Neural crest cell (in vitro differentiated cells): ENCODE data around the gene PEX16. TPM values are rescaled to one million over a fixed set of nuclear protein-coding genes. Genes with fewer than 3 reads are reported as not detected.
"Not testable (repeated sequence)": the region's sequence is repeated elsewhere in the genome, so short reads cannot be mapped to it uniquely, and the experiment has no call there.

ENCODE experiments used
- DNase-seq: peaks from one replicate; pipeline ENCODE4 v3.0.0; 2021; ENCODE audit warnings: low read depth, mixed read lengths, low spot score
- H3K27ac Mint-ChIP-seq: one replicate; pipeline ENCODE4 v1.8.0; 2021; ENCODE audit warnings: mild to moderate bottlenecking, mixed read lengths; ENCODE audit not compliant: unreplicated experiment
- H3K27me3 Mint-ChIP-seq: 2 replicates; pipeline ENCODE4 v1.8.0; 2021; ENCODE audit warnings: low read depth, mild to moderate bottlenecking, mixed read lengths
- H3K36me3 Mint-ChIP-seq: 2 replicates; pipeline ENCODE4 v1.8.0; 2021; ENCODE audit warnings: low read depth, mild to moderate bottlenecking, mixed read lengths
- H3K4me1 Mint-ChIP-seq: 2 replicates; pipeline ENCODE4 v1.8.0; 2021; ENCODE audit warnings: mixed read lengths
- H3K4me3 Mint-ChIP-seq: one replicate; pipeline ENCODE4 v1.8.0; 2021; ENCODE audit warnings: mild to moderate bottlenecking, mixed read lengths
- H3K9me3 Mint-ChIP-seq: 2 replicates; pipeline ENCODE4 v1.8.0; 2021; ENCODE audit warnings: mixed read lengths
- CTCF ChIP-seq: fragments of 200-600 bp; sonication (generic); conservative IDR thresholded peaks from 2 replicates; pipeline ENCODE4 v1.5.0; 2021; ENCODE audit warnings: antibody characterized with exemption, mild to moderate bottlenecking
- total RNA-seq: library from RNA; stranded (reverse); gene quantifications from 2 replicates; pipeline ENCODE4 v1.2.1, GENCODE V29; 2021

Gene PEX16
- total RNA-seq, 1 donor from 2014 or later = 29.6 TPM

GRCh38 chr11:45902452-45903380, 15.0 kb downstream of the PEX16 start:
- H3K27ac Mint-ChIP-seq = no peak overlapping the region
- TF ChIP-seq CTCF = no peak
- H3K4me3 Mint-ChIP-seq = no peak overlapping the region
- peaks cover 26% of the 10 kb centered on the region for H3K4me1 Mint-ChIP-seq
- no peak for DNase-seq
- H3K9me3 Mint-ChIP-seq = no peaks in the 10 kb centered on the region
- H3K27me3 Mint-ChIP-seq = no peaks in the 10 kb centered on the region
- H3K36me3 Mint-ChIP-seq = no peaks in the 10 kb centered on the region

GRCh38 chr11:45901626-45902025, 16.1 kb downstream of the PEX16 start:
- no peaks in the 10 kb centered on the region for H3K36me3 Mint-ChIP-seq
- TF ChIP-seq CTCF = no peak
- peak overlapping the region; percentile 90 for H3K4me3 Mint-ChIP-seq
- peak; percentile 41 for DNase-seq
- H3K4me1 Mint-ChIP-seq = peaks cover 22% of the 10 kb centered on the region
- H3K27me3 Mint-ChIP-seq = no peaks in the 10 kb centered on the region
- H3K27ac Mint-ChIP-seq = no peak overlapping the region
- H3K9me3 Mint-ChIP-seq = no peaks in the 10 kb centered on the region

GRCh38 chr11:45900916-45901617, 16.6 kb downstream of the PEX16 start:
- Mint-ChIP-seq H3K27ac (peak overlapping the region; percentile 95), H3K27me3 (no peaks in the 10 kb centered on the region), H3K4me1 (peaks cover 22% of the 10 kb centered on the region), H3K9me3 (no peaks in the 10 kb centered on the region), H3K36me3 (no peaks in the 10 kb centered on the region), H3K4me3 (peak overlapping the region; percentile 90)
- TF ChIP-seq CTCF = no peak
- no peak for DNase-seq

GRCh38 chr11:45900175-45900800, 17.4 kb downstream of the PEX16 start:
- Mint-ChIP-seq H3K4me1 (peaks cover 22% of the 10 kb centered on the region), H3K27ac (peak overlapping the region; percentile 95), H3K4me3 (peak overlapping the region; percentile 90)
- not testable (repeated sequence) for H3K27me3 Mint-ChIP-seq, H3K9me3 Mint-ChIP-seq, H3K36me3 Mint-ChIP-seq, DNase-seq

GRCh38 chr11:45899448-45900174, 18.1 kb downstream of the PEX16 start:
- Mint-ChIP-seq H3K27ac (peak overlapping the region; percentile 89), H3K27me3 (no peaks in the 10 kb centered on the region), H3K4me1 (peaks cover 22% of the 10 kb centered on the region), H3K36me3 (no peaks in the 10 kb centered on the region), H3K9me3 (no peaks in the 10 kb centered on the region), H3K4me3 (peak overlapping the region; percentile 88)
- peak; percentile 76 for DNase-seq
- no peak for TF ChIP-seq CTCF
